ENCODE data around the gene FOXD4.
"Not testable (repeated sequence)": the region's sequence is repeated elsewhere in the genome, so short reads cannot be mapped to it uniquely, and the experiment has no call there.

The FOXD4 gene

DNA sequence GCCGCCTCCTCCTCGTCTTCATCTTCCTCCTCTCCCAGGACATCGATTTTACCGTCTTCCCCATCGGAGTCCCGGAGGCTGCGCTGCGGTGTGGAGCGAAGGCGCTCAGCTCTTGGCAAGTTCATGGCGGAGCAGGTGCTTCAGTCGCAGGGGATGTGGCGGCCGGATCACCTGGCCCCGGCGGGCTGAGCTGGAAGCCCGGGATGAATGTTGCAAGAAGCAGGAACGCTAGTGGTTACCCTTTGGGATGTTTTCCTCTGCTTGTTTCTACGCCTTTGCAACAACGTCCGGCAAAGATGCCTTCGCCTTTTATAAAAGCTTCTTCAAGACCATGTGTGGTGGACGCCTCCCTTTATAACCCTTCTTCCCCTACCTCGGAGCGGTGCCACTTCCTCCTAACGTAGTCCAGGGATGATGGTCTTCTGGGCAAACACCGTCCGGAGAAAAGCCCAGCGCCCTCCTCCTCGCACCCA is at the start of gene FOXD4:
Gene FOXD4, minus strand, starts transcription at position 423 of the 473 bp plus-strand sequence. Its CDS starts 298 bp downstream, at position 125.
- not testable (repeated sequence) for DNase-seq (ENCODE audit: low read depth in 2 of 2)

DNA sequence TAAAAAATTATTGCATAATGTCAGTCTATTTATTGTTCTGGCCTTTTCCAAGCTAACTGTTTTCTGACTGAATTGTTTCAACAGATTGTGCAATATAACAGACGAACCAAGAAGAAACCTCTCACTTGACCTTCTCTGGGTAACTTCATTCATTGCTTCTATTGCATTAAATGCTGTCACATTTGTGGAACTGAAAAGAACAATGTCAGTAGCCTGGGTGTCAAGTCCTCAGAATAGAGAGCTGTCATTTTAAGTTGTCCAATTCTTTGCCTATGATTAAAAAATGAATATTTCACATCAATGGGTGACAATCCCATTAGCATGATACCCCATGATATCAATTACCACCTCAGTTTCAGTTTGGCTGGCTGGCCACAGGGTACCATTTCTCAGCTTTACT is 41.7 kb upstream of the FOXD4 start:
- not testable (repeated sequence) for DNase-seq (ENCODE audit: low read depth in 2 of 2)

DNA sequence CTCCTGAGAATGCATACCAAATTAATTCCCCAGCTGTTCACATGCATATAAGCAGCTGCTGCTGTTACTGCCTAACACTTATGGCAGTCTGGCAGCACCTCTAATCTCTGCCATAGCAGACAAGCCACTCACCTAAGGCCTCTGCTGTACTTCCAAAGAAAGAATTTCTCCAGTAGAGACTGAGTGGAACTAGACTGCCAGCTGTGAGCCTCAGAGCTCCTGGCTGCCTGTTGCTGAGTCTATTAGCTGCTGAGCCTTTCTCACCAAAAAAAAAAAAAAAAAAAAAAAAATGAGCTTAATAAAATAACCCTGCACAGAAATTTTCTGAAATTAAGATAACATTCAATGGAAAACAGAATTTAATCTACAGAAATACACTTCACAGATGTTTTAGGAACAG is 33.0 kb upstream of the FOXD4 start:
- not testable (repeated sequence) for DNase-seq (ENCODE audit: low read depth in 2 of 2)

DNA sequence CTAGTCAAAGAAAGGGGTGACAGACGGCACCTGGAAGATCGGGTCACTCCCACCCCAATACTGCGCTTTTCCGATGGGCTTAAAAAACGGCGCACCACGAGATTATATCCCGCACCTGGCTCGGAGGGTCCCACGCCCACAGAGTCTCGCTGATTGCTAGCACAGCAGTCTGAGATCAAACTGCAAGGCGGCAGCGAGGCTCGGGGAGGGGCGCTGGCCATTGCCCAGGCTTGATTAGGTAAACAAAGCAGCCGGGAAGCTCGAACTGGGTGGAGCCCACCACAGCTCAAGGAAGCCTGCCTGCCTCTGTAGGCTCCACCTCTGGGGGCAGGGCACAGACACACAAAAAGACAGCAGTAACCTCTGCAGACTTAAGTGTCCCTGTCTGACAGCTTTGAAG is 21.7 kb upstream of the FOXD4 start:
- DNase-seq (ENCODE audit: low read depth in 2 of 2) = not testable (repeated sequence)

DNA sequence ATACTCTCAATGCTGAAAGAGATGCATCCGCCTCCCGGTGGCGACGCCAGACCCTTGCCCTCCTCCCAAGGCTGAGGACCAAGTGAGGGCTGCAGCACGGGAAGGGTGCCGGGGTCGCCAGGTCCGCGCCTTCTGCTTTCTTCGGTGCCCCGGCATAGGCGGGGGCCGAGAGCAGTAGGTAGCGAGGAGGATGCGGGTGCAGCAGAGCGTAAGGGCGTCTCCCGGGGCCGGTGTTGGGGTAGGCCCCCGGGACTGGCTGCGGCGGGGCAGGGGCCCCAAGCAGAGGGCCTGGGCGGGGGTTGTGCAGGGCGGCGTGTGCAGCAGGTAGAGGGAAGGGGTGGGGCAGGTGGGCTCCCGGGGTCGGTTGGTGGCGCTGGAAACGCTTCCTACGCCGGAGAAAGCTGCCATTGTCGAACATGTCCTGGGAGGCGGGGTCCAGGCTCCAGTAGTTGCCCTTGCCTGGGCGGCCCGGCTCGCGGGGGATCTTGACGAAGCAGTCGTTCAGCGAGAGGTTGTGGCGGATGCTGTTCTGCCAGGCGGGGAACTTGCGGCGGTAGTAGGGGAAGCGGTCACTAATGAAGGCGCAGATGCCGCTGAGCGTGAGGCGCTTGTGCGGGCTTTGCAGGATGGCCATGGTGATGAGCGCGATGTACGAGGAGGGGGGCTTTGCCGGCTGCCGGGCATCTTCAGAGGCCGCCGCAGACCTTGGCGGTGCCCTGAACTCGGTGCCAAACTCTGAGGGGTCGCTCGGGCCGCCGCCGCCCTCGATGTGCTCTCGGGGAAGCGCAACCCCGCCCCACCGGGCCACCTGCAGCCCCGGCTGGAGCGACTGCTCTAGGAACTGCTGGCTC is 848 bp downstream of the FOXD4 start:
- DNase-seq (ENCODE audit: low read depth in 2 of 2) = not testable (repeated sequence)

DNA sequence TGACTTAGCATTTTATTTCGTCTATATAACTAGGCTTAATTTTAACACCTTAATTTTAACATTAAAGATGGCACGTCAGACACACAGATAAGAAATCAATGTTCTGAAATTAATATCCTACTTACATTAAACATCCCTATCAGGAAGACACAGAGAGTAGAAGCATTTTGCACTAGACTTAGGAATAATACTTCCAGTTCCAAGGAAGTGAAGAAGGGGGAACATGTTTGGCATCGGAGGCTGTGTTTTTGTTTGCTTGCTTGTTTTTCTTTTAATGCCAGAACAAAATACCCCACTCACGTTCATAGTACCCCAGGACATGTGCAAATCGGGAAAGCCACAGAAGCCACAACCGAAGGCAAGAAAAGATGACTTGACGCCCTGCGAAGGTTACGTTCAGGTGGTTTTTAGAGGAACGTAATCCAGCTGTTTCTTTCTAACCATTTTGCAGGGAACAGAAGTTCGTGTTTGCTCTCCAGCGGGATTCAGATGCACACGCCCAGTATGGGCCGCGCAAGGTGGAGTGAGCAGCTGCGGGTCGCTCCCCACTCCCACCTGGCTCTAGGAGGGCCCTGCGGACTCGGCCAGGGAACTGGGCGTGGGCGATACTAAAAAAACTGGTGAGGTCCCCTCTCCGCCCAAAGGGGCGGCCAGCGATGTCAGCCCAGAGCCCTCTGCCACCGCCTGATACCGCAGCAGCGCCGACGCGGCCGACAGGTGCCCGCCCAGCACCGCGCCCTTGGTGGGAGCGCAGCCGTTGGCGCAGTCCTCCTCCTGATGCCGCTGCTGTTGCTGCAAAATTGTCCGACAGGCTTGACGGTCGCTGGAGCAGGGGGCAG is 1.8 kb downstream of the FOXD4 start:
- DNase-seq (ENCODE audit: low read depth in 2 of 2) = not testable (repeated sequence)

DNA sequence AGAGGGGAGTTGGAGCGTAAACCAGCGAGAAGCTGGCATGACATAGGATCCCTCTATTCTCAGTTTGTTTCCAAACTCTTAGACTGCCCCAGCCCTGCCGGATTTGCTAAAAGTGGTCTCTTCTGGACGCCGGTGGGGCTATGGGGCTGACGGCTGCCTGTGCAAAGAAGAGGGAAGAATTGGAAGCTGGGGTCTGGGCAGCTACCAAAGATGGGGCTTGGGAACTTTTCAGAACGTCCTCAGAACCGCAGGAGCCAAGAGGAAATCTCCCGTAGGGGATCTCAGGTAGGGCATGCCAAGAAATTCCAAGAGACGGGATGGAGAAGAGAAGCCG is 3.1 kb downstream of the FOXD4 start:
- not testable (repeated sequence) for DNase-seq (ENCODE audit: low read depth in 2 of 2)

DNA sequence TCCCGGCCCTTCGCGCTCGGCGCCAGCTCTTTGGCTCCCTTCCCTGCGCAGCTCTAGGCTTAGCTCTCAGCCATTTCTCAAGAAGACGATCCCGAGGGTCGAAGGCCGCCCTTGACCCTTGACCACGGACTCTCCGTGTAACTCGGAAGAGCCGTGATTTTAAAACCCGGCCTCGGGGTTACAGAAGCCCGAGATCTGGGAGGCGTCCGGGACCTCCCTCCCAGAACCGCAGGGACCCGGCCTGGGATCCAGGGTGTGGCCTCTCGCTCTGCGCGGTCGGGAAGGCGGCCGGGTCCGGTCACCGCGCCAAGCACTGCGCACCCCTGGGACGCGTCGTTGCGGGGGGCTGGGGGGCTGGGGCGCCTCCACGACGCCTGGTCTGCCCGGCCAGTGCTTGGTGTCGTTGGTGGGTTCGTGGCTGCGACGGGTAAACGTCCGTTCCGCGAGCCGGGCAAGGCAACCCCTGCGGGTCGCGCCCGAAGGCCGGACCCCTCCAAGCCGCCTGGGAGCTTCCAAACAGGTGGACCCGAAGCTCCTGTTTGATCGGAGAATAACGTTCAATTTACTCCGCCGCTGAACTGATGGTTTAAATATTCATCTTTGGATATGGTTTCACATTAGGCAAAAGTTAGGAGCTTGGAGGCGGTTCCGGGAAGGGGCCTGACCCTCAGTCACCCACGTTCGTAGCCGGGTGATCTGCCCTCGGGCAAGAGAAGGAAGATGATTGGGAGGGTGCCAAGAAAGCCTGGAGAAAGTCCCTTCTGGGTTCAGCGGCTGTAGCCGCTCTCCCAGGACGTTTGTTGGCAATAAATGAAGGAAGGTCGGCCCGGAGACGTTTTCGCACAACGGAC is 3.7 kb downstream of the FOXD4 start:
- DNase-seq (ENCODE audit: low read depth in 2 of 2) = not testable (repeated sequence)

DNA sequence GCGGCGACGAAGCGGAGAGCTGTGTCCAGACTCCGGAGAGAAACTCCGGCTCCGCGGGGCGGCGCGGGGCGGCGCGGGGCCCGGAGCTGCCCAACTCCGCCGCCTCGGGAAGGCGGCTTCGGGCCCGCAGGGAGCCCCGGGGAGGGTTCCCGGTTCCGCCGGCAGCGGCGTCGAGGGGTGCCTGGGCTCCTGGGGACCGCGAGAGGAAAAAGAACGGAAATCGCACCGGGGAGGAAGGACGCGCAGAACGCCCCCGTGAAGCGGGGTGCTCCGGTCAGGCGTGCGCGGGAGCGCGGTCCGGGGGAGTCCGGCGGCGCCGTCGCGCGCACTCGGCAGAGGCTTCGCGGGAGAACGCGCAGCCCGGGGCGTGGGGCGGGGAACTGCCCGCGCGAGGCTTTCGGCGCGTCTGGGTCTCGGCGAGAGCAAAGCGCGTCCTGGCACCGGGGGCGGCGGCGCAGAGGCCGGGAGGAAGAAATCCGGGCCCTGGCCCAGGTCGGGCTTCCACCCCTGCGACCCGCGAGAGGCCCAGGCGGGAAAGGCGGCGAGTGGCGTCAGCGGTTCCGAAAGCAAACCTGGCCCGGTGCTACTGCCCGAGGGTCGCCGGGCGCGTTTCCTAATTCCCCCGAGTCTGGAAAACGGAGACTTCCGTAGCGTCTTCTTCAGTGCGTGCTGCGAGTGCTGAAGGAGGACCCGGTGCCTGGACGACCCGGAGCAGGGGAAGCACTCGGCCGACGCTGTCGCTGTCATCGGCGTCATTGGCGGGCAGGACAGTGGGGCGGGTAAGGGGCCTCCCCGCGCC is 4.5 kb downstream of the FOXD4 start:
- DNase-seq (ENCODE audit: low read depth in 2 of 2) = not testable (repeated sequence)

- DNase-seq (ENCODE audit: low read depth in 2 of 2) = not testable (repeated sequence)
Observed at GRCh38 chr9:112589-113467, 5.4 kb downstream of the FOXD4 start.

DNA sequence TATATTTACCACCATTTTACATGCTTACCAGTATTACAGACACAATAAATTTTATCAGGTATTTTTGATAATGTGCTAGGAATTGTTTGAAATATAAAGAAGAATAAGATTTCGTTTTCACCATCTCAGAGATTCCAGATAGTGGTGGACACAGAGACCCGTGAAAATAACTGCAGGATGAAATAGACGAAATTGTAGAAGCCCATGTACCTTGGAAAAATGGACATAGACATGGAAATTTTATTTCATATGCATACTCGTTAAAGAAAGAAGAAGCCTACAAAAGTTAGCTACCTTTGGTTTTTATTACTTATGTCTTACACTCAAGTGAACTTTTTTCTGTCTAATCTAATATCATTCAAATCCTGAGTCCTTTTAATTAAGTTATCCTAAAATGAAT is 7.5 kb downstream of the FOXD4 start:
- DNase-seq (ENCODE audit: low read depth in 2 of 2) = not testable (repeated sequence)

GRCh38 chr9:109540-109939 is 8.7 kb downstream of the FOXD4 start:
- DNase-seq (ENCODE audit: low read depth in 2 of 2) = not testable (repeated sequence)

DNA sequence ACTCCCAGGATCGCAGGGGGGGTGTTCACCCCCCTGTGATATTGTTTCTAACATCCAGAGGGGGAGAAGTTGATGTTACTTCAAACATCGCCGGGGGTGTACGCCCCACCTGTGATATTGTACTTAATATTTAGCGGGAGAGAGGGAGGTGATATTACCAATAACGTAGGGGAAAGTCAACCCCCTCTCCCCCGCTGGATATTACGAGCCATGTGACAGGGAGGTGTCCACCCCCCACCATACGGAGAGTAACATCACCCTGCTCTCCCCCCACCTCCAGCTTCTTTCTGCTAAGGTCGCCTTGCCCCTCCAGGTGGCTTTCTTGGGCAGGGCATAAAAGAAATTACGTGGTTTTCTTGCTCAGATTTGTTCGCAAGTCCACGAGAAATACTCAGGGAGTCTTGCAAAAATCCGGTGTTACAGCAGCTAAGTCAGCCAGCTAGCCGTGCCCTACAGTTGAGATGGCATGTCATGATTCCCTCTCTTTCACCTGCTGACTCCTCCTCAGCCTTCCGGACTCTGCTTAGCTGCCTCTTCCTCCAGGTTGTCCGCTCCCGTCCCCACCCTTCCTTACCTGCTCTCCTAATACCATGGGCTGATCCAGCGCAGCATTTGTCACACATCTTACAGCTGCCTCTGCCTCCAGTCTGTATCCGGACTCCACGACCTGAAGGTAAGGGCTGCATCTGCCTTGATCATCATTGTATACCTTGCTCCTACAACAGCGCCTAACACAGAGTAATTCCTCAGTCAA is 9.3 kb downstream of the FOXD4 start:
- DNase-seq (ENCODE audit: low read depth in 2 of 2) = not testable (repeated sequence)

GRCh38 chr9:105991-106390 is 12.2 kb downstream of the FOXD4 start:
- DNase-seq (ENCODE audit: low read depth in 2 of 2) = not testable (repeated sequence)

DNA sequence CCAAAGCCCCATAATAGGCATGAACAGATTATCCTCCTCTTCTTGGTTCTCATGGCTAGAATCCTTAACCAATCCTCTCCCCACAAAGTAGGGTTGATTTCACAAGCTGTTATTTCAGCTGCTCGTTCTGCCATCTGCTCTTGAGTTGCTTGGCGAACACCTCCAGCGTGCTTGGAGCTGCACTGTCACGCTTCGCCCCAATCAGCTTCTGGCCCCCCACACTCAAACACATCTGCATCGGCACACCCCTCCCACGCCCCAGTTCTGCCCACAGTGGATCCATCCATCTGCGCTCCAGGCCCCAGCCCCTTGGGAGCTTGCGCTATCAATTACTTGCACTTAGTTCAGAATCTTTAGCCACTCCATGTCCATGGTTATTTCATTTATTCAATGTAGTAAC is 17.8 kb downstream of the FOXD4 start:
- not testable (repeated sequence) for DNase-seq (ENCODE audit: low read depth in 2 of 2)

- DNase-seq (ENCODE audit: low read depth in 2 of 2) = not testable (repeated sequence)
Observed at GRCh38 chr9:99867-100266, 18.4 kb downstream of the FOXD4 start.

DNA sequence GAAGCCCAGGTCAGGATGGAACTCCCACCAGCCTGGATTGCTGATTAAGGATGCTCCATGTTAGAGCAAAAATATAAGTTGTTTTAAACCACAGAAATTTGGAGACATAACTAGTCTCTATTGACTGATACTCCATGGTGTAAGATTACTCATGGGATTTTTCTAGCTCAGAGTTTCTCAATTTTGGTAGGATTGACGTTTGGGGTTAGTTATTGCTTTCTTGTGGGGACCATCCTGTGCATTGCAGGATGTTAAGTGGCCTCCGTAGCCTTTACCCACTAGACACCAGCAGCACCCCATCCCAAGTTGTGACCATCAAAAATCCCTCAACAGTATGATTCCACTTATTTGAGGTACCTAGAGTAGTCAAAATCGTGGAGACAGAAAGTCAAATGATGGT is 19.4 kb downstream of the FOXD4 start:
- not testable (repeated sequence) for DNase-seq (ENCODE audit: low read depth in 2 of 2)

- not testable (repeated sequence) for DNase-seq (ENCODE audit: low read depth in 2 of 2)
Observed at GRCh38 chr9:94992-95391, 23.2 kb downstream of the FOXD4 start.

DNA sequence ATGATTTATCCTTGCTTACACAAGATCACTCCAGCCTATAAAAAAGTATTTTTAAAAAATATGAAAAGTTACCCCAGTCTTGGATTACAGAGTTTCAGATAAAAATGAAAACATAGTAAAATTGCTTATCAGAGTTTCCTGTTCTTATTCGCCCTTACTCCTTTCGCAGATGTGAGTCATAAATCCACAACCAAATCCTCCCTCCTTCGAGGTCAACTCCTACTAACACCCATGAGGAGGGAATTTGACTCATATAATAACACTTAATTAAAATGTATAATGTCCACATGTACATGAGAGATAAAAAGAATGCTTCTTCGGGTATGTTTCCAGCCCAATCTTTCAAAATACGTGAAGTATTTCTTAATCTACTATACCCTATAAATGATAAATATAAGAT is 23.9 kb downstream of the FOXD4 start:
- not testable (repeated sequence) for DNase-seq (ENCODE audit: low read depth in 2 of 2)

Measured in stimulated activated CD8-positive, alpha-beta memory T cell treated with anti-CD3 and anti-CD28 coated beads, Interleukin-15, amount 100 ng/mL, for 48 hours (primary cell).